ENCODE measurements around the gene INTS14.

The INTS14 gene

DNA sequence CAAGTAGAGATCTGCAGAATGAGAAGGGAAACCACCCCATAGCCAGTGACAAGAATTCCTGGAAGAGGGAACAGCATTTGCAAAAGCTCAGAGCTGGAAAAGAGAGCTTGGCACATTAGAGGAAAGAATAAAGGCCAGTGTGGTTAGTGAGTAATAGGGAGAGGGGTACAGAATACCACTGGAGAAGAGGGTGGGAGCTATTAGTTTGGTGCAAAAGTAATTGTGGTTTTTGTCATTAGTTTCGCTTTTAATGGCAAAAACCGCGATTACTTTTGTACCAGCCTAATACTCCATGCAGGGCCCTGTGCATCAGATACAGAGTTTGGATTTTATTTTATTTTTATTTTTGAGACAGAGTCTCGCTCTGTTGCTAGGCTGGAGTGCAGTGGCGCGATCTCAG, 20.6 kb upstream of the INTS14 start:
- Histone ChIP-seq H4K20me1 (ENCODE audit: insufficient read depth, low read length) (peaks cover 81% of the 10 kb centered on the region), H3K4me2 (ENCODE audit: low read length) (peak overlapping the region; percentile 50), H3K9ac (ENCODE audit: low read length) (no peak overlapping the region), H3K4me3 (ENCODE audit: low read length) (peak overlapping the region; percentile 10; the same call in 1 of the 2 replicates), H2AFZ (ENCODE audit: low read depth, low read length) (no peak overlapping the region), H3K27me3 (ENCODE audit: low read depth, low read length) (peaks cover 83% of the 10 kb centered on the region), H3K36me3 (replicated peaks; ENCODE audit: low read depth, low read length) (no peaks in the 10 kb centered on the region), H3K4me1 (ENCODE audit: low read length) (peaks cover 18% of the 10 kb centered on the region), H3K27ac (ENCODE audit: low read length) (no peak overlapping the region), H3K9me3 (ENCODE audit: insufficient read depth, low read length) (no peaks in the 10 kb centered on the region), H3K79me2 (ENCODE audit: low read length) (no peaks in the 10 kb centered on the region)
- TF ChIP-seq, protein P1, sequence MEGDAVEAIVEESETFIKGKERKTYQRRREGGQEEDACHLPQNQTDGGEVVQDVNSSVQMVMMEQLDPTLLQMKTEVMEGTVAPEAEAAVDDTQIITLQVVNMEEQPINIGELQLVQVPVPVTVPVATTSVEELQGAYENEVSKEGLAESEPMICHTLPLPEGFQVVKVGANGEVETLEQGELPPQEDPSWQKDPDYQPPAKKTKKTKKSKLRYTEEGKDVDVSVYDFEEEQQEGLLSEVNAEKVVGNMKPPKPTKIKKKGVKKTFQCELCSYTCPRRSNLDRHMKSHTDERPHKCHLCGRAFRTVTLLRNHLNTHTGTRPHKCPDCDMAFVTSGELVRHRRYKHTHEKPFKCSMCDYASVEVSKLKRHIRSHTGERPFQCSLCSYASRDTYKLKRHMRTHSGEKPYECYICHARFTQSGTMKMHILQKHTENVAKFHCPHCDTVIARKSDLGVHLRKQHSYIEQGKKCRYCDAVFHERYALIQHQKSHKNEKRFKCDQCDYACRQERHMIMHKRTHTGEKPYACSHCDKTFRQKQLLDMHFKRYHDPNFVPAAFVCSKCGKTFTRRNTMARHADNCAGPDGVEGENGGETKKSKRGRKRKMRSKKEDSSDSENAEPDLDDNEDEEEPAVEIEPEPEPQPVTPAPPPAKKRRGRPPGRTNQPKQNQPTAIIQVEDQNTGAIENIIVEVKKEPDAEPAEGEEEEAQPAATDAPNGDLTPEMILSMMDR (IDR thresholded peaks at IDR 0.05; ENCODE audit: low read depth, low read length), result no peak
- peak; percentile 92 for TF ChIP-seq EZH2phosphoT487 (IDR thresholded peaks at IDR 0.05; ENCODE audit: low read depth)

DNA sequence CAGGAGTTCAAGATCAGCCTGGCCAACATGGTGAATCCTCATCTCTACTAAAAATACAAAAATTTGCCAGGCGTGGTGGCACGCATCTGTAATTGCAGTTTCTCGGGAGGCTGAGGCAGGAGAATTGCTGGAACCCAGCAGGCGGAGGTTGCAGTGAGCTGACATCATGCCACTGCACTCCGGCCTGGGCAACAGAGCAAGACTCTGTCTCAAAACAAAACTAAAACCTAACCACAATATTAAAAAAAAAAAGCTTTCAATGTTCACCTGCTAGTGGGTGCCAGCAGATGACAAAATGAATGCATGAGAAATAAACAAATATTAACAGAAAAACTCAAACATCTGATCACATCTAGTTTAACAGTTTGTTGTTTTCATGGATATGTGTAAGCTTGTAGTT, 19.8 kb upstream of the INTS14 start:
- TF ChIP-seq EZH2phosphoT487 (IDR thresholded peaks at IDR 0.05; ENCODE audit: low read depth), result no peak
- TF ChIP-seq, protein P1 (IDR thresholded peaks at IDR 0.05; ENCODE audit: low read depth, low read length), result no peak
- Histone ChIP-seq H2AFZ (ENCODE audit: low read depth, low read length) (no peak overlapping the region), H3K4me2 (ENCODE audit: low read length) (peak overlapping the region; percentile 50), H3K79me2 (ENCODE audit: low read length) (no peaks in the 10 kb centered on the region), H3K36me3 (replicated peaks; ENCODE audit: low read depth, low read length) (no peaks in the 10 kb centered on the region), H3K27ac (ENCODE audit: low read length) (no peak overlapping the region), H3K4me3 (ENCODE audit: low read length) (peak overlapping the region; percentile 10; the same call in 1 of the 2 replicates), H3K27me3 (ENCODE audit: low read depth, low read length) (peaks cover 84% of the 10 kb centered on the region), H3K4me1 (ENCODE audit: low read length) (peaks cover 18% of the 10 kb centered on the region), H3K9me3 (ENCODE audit: insufficient read depth, low read length) (no peaks in the 10 kb centered on the region), H4K20me1 (ENCODE audit: insufficient read depth, low read length) (peaks cover 84% of the 10 kb centered on the region), H3K9ac (ENCODE audit: low read length) (no peak overlapping the region)

DNA sequence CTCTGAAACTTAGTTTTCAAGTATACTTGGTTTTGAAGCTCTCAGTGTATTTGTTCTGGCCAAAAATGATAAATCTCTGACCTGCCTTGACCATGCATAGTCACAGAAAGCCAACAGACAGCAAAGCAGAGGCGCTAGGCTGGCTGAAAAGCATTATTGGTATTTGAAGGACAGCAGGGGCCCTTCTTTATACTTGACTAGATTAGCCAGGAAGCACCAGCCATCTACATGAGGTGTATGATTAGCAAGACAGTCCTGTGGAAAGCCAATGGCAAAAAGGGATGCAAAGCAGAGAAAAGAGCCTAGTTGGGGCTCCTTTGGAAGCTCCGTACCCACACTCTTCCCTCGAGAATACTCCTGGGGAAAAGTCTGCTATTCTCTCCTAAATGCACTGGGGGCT, 18.6 kb upstream of the INTS14 start:
- no peak overlapping the region for H3K9ac ChIP-seq (ENCODE audit: low read length)
- peaks cover 86% of the 10 kb centered on the region for H3K27me3 ChIP-seq (ENCODE audit: low read depth, low read length)
- H3K27ac ChIP-seq (ENCODE audit: low read length), result no peak overlapping the region
- H4K20me1 ChIP-seq (ENCODE audit: insufficient read depth, low read length), result peaks cover 89% of the 10 kb centered on the region
- H3K9me3 ChIP-seq (ENCODE audit: insufficient read depth, low read length), result no peaks in the 10 kb centered on the region
- no peaks in the 10 kb centered on the region for H3K79me2 ChIP-seq (ENCODE audit: low read length)
- no peaks in the 10 kb centered on the region for H3K36me3 ChIP-seq (replicated peaks; ENCODE audit: low read depth, low read length)
- H3K4me2 ChIP-seq (ENCODE audit: low read length), result no peak overlapping the region
- no peak overlapping the region for H2AFZ ChIP-seq (ENCODE audit: low read depth, low read length)
- TF ChIP-seq EZH2phosphoT487 (IDR thresholded peaks at IDR 0.05; ENCODE audit: low read depth), result no peak
- TF ChIP-seq, protein P1 (IDR thresholded peaks at IDR 0.05; ENCODE audit: low read depth, low read length), result no peak
- no peak overlapping the region for H3K4me3 ChIP-seq (ENCODE audit: low read length)
- peaks cover 18% of the 10 kb centered on the region for H3K4me1 ChIP-seq (ENCODE audit: low read length)

DNA sequence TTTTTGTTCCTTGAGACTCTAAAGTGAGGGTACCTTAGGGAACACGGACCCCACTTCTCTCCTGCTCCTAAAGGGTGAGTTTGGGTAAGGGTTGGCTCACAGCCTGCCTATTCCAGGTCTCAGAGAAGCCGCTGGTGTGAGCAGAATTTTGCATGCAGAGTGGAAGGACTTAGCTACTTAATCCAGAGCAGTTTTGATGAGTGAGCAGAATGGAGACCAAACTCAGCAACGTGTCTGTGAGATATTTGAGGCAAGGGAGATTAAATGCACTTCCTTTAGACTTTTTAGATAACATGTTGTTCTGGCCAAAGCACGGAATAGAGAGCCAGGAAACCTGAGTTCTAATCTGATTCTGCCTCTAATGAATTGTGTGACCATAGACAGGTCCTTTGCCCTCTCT, 15.9 kb upstream of the INTS14 start:
- Histone ChIP-seq H3K4me3 (ENCODE audit: low read length) (no peak overlapping the region), H3K9ac (ENCODE audit: low read length) (no peak overlapping the region), H3K27me3 (ENCODE audit: low read depth, low read length) (peaks cover 87% of the 10 kb centered on the region), H3K27ac (ENCODE audit: low read length) (no peak overlapping the region), H4K20me1 (ENCODE audit: insufficient read depth, low read length) (peaks cover 81% of the 10 kb centered on the region), H3K4me2 (ENCODE audit: low read length) (no peak overlapping the region), H3K79me2 (ENCODE audit: low read length) (no peaks in the 10 kb centered on the region), H3K36me3 (replicated peaks; ENCODE audit: low read depth, low read length) (no peaks in the 10 kb centered on the region), H2AFZ (ENCODE audit: low read depth, low read length) (no peak overlapping the region), H3K9me3 (ENCODE audit: insufficient read depth, low read length) (no peaks in the 10 kb centered on the region), H3K4me1 (ENCODE audit: low read length) (peaks cover 16% of the 10 kb centered on the region)
- TF ChIP-seq, protein P1 (IDR thresholded peaks at IDR 0.05; ENCODE audit: low read depth, low read length), result no peak
- no peak for TF ChIP-seq EZH2phosphoT487 (IDR thresholded peaks at IDR 0.05; ENCODE audit: low read depth)
